K562 (cell line): ENCODE results near the gene NUAK2. TPM values are rescaled to one million over a fixed set of nuclear protein-coding genes. Genes with fewer than 3 reads are reported as not detected.
A peak's percentile ranks its signal among the peaks of the same experiment; 100 is the strongest.

Source experiments
- CHD1 ChIP-seq: fragments of 200-600 bp; sonication (generic); IDR thresholded peaks from one replicate; pipeline ENCODE4 v1.6.1; 2012; ENCODE audit warnings: mild to moderate bottlenecking, moderate library complexity, low read length, inconsistent platforms
- CREB1 ChIP-seq, 2 experiments: sonication (generic) in 1 of 2; formaldehyde crosslinking in 1 of 2; IDR thresholded peaks; 2 replicates each; pipeline versions ENCODE4 v1.6.1 to v1.8.0; 2012 to 2022; ENCODE audit warnings: inconsistent platforms in 1 of 2, mild to moderate bottlenecking in 1 of 2, missing genetic modification reagents in 1 of 2, moderate library complexity in 1 of 2
- CREB3L1 ChIP-seq: fragments of 450-650 bp; IDR thresholded peaks from 2 replicates; pipeline ENCODE4 v1.6.1; 2014; ENCODE audit warnings: low read depth, mild to moderate bottlenecking, moderate library complexity, borderline replicate concordance
- CTBP1 ChIP-seq: fragments of 450-650 bp; IDR thresholded peaks from 2 replicates; pipeline ENCODE4 v1.6.1; 2016; ENCODE audit warnings: borderline replicate concordance
- DIDO1 ChIP-seq: fragments of 450-650 bp; IDR thresholded peaks from 2 replicates; pipeline ENCODE4 v1.6.1; 2016; ENCODE audit warnings: low read depth, missing biosample characterization, missing genetic modification characterization
- EHMT2 ChIP-seq: fragments of 450-650 bp; IDR thresholded peaks from 2 replicates; pipeline ENCODE4 v1.6.1; 2018; ENCODE audit warnings: antibody characterized with exemption
- HDAC3 ChIP-seq: fragments of 450-650 bp; IDR thresholded peaks from 2 replicates; pipeline ENCODE4 v1.6.1; 2018; ENCODE audit warnings: borderline replicate concordance, mild to moderate bottlenecking, moderate library complexity; ENCODE audit not compliant: partially characterized antibody
- KAT7 ChIP-seq: sonication (generic); formaldehyde crosslinking; IDR thresholded peaks from 2 replicates; pipeline ENCODE4 v1.8.0; 2022; ENCODE audit warnings: missing genetic modification reagents, mild to moderate bottlenecking, borderline replicate concordance
- L3MBTL2 ChIP-seq: fragments of 450-650 bp; IDR thresholded peaks from 2 replicates; pipeline ENCODE4 v1.6.1; 2016; ENCODE audit warnings: mild to moderate bottlenecking, moderate library complexity
- MAZ ChIP-seq, 2 experiments: fragments of 450-650 bp in 1 of 2; sonication (generic) in 1 of 2; formaldehyde crosslinking; IDR thresholded peaks in 1 of 2; conservative IDR thresholded peaks in 1 of 2; 2 replicates each; pipeline versions ENCODE4 v1.4.0 to v1.5.0; 2020; ENCODE audit warnings: mild to moderate bottlenecking in 1 of 2, missing genetic modification reagents in 1 of 2
- NFRKB ChIP-seq: fragments of 450-650 bp; IDR thresholded peaks from 2 replicates; pipeline ENCODE4 v1.6.1; 2016; ENCODE audit warnings: low read depth
- PHB2 ChIP-seq: fragments of 450-650 bp; IDR thresholded peaks from 2 replicates; pipeline ENCODE4 v1.6.1; 2017; ENCODE audit warnings: low read depth
- POLR2H ChIP-seq: IDR thresholded peaks from 2 replicates; pipeline ENCODE4 v1.6.1; 2016; ENCODE audit warnings: missing genetic modification characterization, low read depth, mild to moderate bottlenecking, control low read depth, missing compliant biosample characterization, moderate library complexity
- PURB ChIP-seq: sonication (generic); formaldehyde crosslinking; IDR thresholded peaks from 2 replicates; pipeline ENCODE4 v1.9.0; 2021; ENCODE audit warnings: low read depth, mild to moderate bottlenecking, missing genetic modification reagents
- RBM34 ChIP-seq: fragments of 200-400 bp; formaldehyde crosslinking; IDR thresholded peaks from 2 replicates; pipeline ENCODE4 v1.6.1; 2018; ENCODE audit warnings: low read length, borderline replicate concordance; ENCODE audit not compliant: insufficient read depth
- SMARCA4 ChIP-seq: fragments of 450-650 bp; IDR thresholded peaks from 2 replicates; pipeline ENCODE4 v1.6.1; 2016
- SPI1 ChIP-seq: IDR thresholded peaks from 2 replicates; pipeline ENCODE4 v1.6.1; 2011; ENCODE audit warnings: low read depth, low read length, control low read depth, borderline replicate concordance
- ZNF354B ChIP-seq: fragments of 250-450 bp; sonication (Bioruptor Pico); IDR thresholded peaks from 2 replicates; pipeline ENCODE4 v1.4.0; 2020
- polyA plus RNA-seq, 8 experiments: library from polyadenylated mRNA; depleted of rRNA in 4 of 8; stranded (reverse) in 5 of 8; unstranded in 3 of 8; fragments of >200 nt; fragmentation: Nextera tagmentation in 2 of 8; fragmentation: Illumina TruSeq in 1 of 8; extraction: Ambion mirVana in 2 of 8; extraction: Trizol in 1 of 8; gene quantifications; 2 replicates each; pipeline versions ENCODE4 v1.2.1 to v1.2.3, GENCODE V29; 2011 to 2014; ENCODE audit warnings: inconsistent platforms in 1 of 8, missing spikeins in 1 of 8
- total RNA-seq, 7 experiments: library from RNA; depleted of rRNA in 6 of 7; stranded (reverse); fragments of >200 nt in 6 of 7; fragmentation: Illumina TruSeq in 2 of 7; extraction: Trizol in 2 of 7; gene quantifications; 2 replicates each; pipeline versions ENCODE4 v1.2.1 to v1.2.3, GENCODE V29; 2011 to 2021; ENCODE audit warnings: low replicate concordance in 1 of 7
- TF ChIP-seq, protein P1 (sequence below): fragments of 450-650 bp; formaldehyde crosslinking; IDR thresholded peaks from 2 replicates; pipeline ENCODE4 v1.4.0; 2022; ENCODE audit warnings: missing genetic modification characterization
- TF ChIP-seq, protein P2 (sequence below): fragments of 250-450 bp; sonication (Bioruptor Pico); IDR thresholded peaks from 2 replicates; pipeline ENCODE4 v1.4.0; 2020
- TF ChIP-seq, protein P3 (sequence below): fragments of 450-650 bp; IDR thresholded peaks from 2 replicates; pipeline ENCODE4 v1.6.1; 2016; ENCODE audit warnings: antibody characterized with exemption
- TF ChIP-seq, protein P4 (sequence below), 2 experiments: fragments of 250-450 bp in 1 of 2; fragments of 450-650 bp in 1 of 2; sonication (Bioruptor Pico) in 1 of 2; IDR thresholded peaks; 2 replicates each; pipeline versions ENCODE4 v1.6.1 to v1.8.0; 2016 to 2021; ENCODE audit warnings: mild to moderate bottlenecking in 2 of 2, moderate library complexity in 2 of 2, missing compliant biosample characterization in 1 of 2, missing genetic modification characterization in 1 of 2

Gene NUAK2
- total and polyA plus RNA-seq, 9 of the 15 experiments (the other 6 are each of a cell fraction or from before 2014, with no cell fraction given): 0.04 to 0.44 (median 0.14) TPM

GRCh38 chr1:205255941-205256780 lies 65.4 kb downstream of the NUAK2 start (continued):
- TF ChIP-seq, protein P1, sequence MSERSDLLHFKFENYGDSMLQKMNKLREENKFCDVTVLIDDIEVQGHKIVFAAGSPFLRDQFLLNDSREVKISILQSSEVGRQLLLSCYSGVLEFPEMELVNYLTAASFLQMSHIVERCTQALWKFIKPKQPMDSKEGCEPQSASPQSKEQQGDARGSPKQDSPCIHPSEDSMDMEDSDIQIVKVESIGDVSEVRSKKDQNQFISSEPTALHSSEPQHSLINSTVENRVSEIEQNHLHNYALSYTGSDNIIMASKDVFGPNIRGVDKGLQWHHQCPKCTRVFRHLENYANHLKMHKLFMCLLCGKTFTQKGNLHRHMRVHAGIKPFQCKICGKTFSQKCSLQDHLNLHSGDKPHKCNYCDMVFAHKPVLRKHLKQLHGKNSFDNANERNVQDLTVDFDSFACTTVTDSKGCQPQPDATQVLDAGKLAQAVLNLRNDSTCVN (CRISPR knock-in tag): no peak
- TF ChIP-seq PHB2 (peak; percentile 82), POLR2H (no peak), CHD1 (no peak), SMARCA4 (peak; percentile 90), SPI1 (0 out of 2 replicates have a peak, but pooled peaks have one; percentile 0), CREB1 (IDR thresholded peaks at IDR 0.05) (no peak; the same call in 1 of the 2 replicates), CREB1 (CRISPR knock-in tag; IDR thresholded peaks at IDR 0.05) (no peak), ZNF354B (CRISPR knock-in tag) (no peak), CTBP1 (peak; percentile 92), PURB (CRISPR knock-in tag) (no peak), EHMT2 (no peak), KAT7 (CRISPR knock-in tag) (peak; percentile 69; the same call in 1 of the 2 replicates), CREB3L1 (peak; percentile 47; the same call in 1 of the 2 replicates), MAZ (CRISPR knock-in tag; conservative IDR thresholded peaks at IDR 0.05 in 1 of 2, IDR thresholded peaks at IDR 0.05 in 1 of 2) (peak; percentile 71 to 80), HDAC3 (peak; percentile 75), DIDO1 (tag) (peak; percentile 44; the same call in 1 of the 2 replicates), L3MBTL2 (peak; percentile 91), RBM34 (no peak), NFRKB (no peak)
- TF ChIP-seq, protein P2, sequence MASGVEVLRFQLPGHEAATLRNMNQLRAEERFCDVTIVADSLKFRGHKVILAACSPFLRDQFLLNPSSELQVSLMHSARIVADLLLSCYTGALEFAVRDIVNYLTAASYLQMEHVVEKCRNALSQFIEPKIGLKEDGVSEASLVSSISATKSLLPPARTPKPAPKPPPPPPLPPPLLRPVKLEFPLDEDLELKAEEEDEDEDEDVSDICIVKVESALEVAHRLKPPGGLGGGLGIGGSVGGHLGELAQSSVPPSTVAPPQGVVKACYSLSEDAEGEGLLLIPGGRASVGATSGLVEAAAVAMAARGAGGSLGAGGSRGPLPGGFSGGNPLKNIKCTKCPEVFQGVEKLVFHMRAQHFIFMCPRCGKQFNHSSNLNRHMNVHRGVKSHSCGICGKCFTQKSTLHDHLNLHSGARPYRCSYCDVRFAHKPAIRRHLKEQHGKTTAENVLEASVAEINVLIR (CRISPR knock-in tag): peak; percentile 41; the same call in 1 of the 2 replicates
- TF ChIP-seq, protein P3, sequence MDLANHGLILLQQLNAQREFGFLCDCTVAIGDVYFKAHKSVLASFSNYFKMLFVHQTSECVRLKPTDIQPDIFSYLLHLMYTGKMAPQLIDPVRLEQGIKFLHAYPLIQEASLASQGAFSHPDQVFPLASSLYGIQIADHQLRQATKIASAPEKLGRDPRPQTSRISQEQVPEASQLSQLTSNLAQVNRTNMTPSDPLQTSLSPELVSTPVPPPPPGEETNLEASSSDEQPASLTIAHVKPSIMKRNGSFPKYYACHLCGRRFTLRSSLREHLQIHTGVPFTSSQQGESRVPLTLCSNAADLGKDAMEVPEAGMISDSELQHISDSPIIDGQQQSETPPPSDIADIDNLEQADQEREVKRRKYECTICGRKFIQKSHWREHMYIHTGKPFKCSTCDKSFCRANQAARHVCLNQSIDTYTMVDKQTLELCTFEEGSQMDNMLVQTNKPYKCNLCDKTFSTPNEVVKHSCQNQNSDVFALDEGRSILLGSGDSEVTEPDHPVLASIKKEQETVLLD: no peak
- TF ChIP-seq, protein P4, sequence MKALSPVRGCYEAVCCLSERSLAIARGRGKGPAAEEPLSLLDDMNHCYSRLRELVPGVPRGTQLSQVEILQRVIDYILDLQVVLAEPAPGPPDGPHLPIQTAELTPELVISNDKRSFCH (CRISPR knock-in tag; IDR thresholded peaks at IDR 0.05): no peak
- TF ChIP-seq, protein P4 (tag; IDR thresholded peaks at IDR 0.05): no peak
